ENCODE measurements around the gene KRT31. TPM values are rescaled to one million over a fixed set of nuclear protein-coding genes. Genes with fewer than 3 reads are reported as not detected.

KRT31 gene
- total RNA-seq, 4 donors from 2014 or later = not detected

DNA sequence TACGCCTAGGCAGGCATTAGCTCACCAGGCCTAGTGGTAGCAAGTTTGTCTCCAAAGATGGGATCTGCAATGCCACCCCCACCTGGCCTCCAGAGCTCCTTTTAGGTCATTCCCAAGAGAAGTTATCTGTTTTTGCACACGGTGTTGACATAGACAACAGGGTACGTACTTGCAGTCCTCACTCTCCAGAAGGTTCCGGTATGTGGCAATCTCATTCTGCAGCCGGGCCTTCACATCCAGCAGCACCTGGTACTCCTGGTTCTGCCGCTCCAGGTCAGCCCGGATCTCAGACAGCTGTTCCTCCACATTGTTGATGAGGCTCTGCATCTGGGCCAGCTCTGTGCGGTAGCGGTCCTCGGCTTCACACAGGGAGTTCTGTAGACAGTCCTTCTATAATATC lies 9.8 kb upstream of the KRT31 start:
- no peaks in the 10 kb centered on the region for H3K27me3 ChIP-seq
- no peaks in the 10 kb centered on the region for H3K9me3 ChIP-seq
- no peaks in the 10 kb centered on the region for H3K36me3 ChIP-seq
- H3K4me1 ChIP-seq = no peaks in the 10 kb centered on the region
- no peak for DNase-seq
- intact Hi-C loops (cut with DNase I; ENCODE audit: low total_unique reads) (no loop called here), in situ Hi-C loops (cut with MboI; ENCODE audit: low pct_ligation_motif_present in 1 of 4, low pct_unique_long_range_greater_than_20kb in 1 of 4, low sequenced_read_pairs in 3 of 4) (no loop called here)
- TF ChIP-seq, protein P1, sequence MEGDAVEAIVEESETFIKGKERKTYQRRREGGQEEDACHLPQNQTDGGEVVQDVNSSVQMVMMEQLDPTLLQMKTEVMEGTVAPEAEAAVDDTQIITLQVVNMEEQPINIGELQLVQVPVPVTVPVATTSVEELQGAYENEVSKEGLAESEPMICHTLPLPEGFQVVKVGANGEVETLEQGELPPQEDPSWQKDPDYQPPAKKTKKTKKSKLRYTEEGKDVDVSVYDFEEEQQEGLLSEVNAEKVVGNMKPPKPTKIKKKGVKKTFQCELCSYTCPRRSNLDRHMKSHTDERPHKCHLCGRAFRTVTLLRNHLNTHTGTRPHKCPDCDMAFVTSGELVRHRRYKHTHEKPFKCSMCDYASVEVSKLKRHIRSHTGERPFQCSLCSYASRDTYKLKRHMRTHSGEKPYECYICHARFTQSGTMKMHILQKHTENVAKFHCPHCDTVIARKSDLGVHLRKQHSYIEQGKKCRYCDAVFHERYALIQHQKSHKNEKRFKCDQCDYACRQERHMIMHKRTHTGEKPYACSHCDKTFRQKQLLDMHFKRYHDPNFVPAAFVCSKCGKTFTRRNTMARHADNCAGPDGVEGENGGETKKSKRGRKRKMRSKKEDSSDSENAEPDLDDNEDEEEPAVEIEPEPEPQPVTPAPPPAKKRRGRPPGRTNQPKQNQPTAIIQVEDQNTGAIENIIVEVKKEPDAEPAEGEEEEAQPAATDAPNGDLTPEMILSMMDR (IDR thresholded peaks at IDR 0.05) = no peak
- no peak for TF ChIP-seq POLR2AphosphoS5 (IDR thresholded peaks at IDR 0.05)
- no peak for TF ChIP-seq POLR2A (IDR thresholded peaks at IDR 0.05)
- no peak for TF ChIP-seq EP300 (IDR thresholded peaks at IDR 0.05; ENCODE audit: low read depth)
- 96 to 100% methylated on average over 1 to 10 of the region's 10 CpGs for WGBS, 2 donors (ENCODE audit: low coverage in 1 of 2)
- no peak overlapping the region for H3K4me3 ChIP-seq
- no peak overlapping the region for H3K27ac ChIP-seq

DNA sequence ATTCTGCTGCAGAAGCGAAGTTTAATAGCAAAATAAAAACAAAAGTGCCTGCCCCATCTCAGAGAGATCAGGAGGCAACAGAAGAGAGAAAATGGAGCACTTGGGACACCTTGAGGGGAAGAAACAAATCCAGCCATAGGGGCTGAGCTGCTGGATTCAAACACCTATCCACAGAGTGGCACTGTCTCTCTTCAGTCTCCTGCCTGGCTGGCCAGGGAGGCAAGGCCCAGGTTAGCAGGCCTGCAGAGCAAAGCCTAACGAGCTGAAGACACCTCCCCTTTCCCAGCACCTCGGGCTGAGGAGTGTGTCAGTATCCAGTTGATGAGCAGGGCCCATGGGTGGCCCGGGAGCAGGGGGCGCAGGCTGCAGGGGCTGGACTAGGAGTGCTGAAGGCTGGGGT lies 8.8 kb upstream of the KRT31 start:
- WGBS, 2 donors (ENCODE audit: low coverage in 1 of 2) = 56% methylated on average over 5 of the region's 5 CpGs; no CpG with 5 or more reads in 1 of the 2 donors
- TF ChIP-seq POLR2AphosphoS5 (IDR thresholded peaks at IDR 0.05) = no peak
- TF ChIP-seq POLR2A (IDR thresholded peaks at IDR 0.05) = no peak
- TF ChIP-seq, protein P1 (IDR thresholded peaks at IDR 0.05) = no peak
- TF ChIP-seq EP300 (IDR thresholded peaks at IDR 0.05; ENCODE audit: low read depth) = no peak
- no peaks in the 10 kb centered on the region for H3K27me3 ChIP-seq
- no peak overlapping the region for H3K27ac ChIP-seq
- H3K9me3 ChIP-seq = no peaks in the 10 kb centered on the region
- H3K4me1 ChIP-seq = no peaks in the 10 kb centered on the region
- no peak overlapping the region for H3K4me3 ChIP-seq
- H3K36me3 ChIP-seq = no peaks in the 10 kb centered on the region
- intact Hi-C loops (cut with DNase I; ENCODE audit: low total_unique reads) = no loop called here
- in situ Hi-C loops (cut with MboI; ENCODE audit: low pct_ligation_motif_present in 1 of 4, low pct_unique_long_range_greater_than_20kb in 1 of 4, low sequenced_read_pairs in 3 of 4) = no loop called here
- DNase-seq = no peak

DNA sequence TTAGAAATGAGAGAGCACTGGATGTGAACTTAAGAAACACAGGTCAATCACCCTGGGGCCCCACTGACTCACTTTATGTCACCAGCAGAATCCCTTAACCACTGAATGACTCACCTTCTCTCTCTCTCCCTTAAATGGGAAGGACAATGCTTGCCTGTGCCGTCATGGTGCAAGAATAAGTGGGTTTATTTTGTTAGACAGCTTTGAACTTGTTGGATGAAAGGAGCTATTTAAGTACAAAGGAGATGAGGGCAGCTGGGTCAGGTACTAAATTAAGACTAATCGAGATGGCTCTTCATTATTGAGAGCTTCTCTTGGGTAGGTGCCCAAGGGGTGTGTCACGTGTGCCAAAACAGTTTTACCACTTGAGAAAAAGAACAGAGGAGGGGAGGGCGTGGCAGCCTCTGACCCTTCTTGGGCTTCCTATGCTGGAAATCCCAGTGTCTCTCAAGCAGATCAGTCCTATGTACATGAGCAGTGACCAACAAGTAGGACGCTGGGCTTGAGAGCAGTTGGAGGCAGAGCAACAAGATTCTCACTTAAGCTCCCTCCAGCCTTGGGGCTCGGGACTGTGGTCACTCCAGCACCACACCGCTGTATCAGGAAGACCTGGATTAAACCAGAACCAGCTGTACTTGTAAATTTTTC lies 6.7 kb upstream of the KRT31 start:
- WGBS, 2 donors (ENCODE audit: low coverage in 1 of 2) = 17 to 54% methylated on average over 1 to 7 of the region's 7 CpGs
- Histone ChIP-seq H3K27me3 (no peaks in the 10 kb centered on the region), H3K27ac (no peak overlapping the region), H3K4me3 (no peak overlapping the region), H3K4me1 (no peaks in the 10 kb centered on the region), H3K9me3 (no peaks in the 10 kb centered on the region), H3K36me3 (no peaks in the 10 kb centered on the region)
- in situ Hi-C loops (cut with MboI; ENCODE audit: low pct_ligation_motif_present in 1 of 4, low pct_unique_long_range_greater_than_20kb in 1 of 4, low sequenced_read_pairs in 3 of 4) = no loop called here
- no peak for DNase-seq
- TF ChIP-seq POLR2A (IDR thresholded peaks at IDR 0.05) (no peak), EP300 (IDR thresholded peaks at IDR 0.05; ENCODE audit: low read depth) (no peak), POLR2AphosphoS5 (IDR thresholded peaks at IDR 0.05) (no peak)
- TF ChIP-seq, protein P1 (IDR thresholded peaks at IDR 0.05) = no peak
- intact Hi-C loops (cut with DNase I; ENCODE audit: low total_unique reads) = no loop called here

DNA sequence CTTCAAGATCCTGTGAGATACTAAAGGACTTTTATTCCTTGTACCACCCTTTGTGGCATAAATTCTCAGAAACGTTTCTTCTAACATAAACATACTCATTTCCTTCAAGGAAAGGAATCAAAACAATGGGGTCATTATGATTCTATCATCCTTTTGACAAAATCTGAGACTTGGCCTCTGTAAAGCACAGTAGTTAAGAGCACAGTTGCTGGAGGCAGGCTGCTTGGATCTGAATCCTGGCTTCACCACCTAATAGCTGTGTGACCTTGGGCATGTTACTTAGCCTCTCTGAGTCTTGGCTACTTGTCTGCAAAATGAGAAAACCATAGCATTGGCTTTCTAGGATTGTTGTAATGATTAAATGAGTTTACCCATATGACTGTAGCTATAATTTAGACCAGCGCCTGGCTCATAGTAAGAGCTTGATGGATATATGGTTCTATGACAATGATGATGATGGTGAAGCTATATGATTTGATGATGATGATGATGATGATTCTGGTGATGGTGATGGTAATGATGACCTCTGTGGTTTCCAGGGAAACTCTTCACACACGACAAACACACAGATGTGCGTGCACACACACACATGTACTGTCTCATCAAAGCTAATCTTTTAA lies 6.1 kb upstream of the KRT31 start:
- Histone ChIP-seq H3K9me3 (no peaks in the 10 kb centered on the region), H3K36me3 (no peaks in the 10 kb centered on the region), H3K4me3 (no peak overlapping the region), H3K4me1 (no peaks in the 10 kb centered on the region), H3K27ac (no peak overlapping the region), H3K27me3 (no peaks in the 10 kb centered on the region)
- TF ChIP-seq EP300 (IDR thresholded peaks at IDR 0.05; ENCODE audit: low read depth) (no peak), POLR2A (IDR thresholded peaks at IDR 0.05) (no peak), POLR2AphosphoS5 (IDR thresholded peaks at IDR 0.05) (no peak)
- TF ChIP-seq, protein P1 (IDR thresholded peaks at IDR 0.05) = no peak
- DNase-seq = no peak
- in situ Hi-C loops (cut with MboI; ENCODE audit: low pct_ligation_motif_present in 1 of 4, low pct_unique_long_range_greater_than_20kb in 1 of 4, low sequenced_read_pairs in 3 of 4) (no loop called here), intact Hi-C loops (cut with DNase I; ENCODE audit: low total_unique reads) (no loop called here)
- 63 to 65% methylated on average over 3 to 4 of the region's 4 CpGs for WGBS, 2 donors (ENCODE audit: low coverage in 1 of 2)

Measured in transverse colon (tissue), 4 donors.